Measurements from ENCODE around the gene EPHB3. TPM values are rescaled to one million over a fixed set of nuclear protein-coding genes. Genes with fewer than 3 reads are reported as not detected.

The EPHB3 gene
- total RNA-seq, 4 donors from 2014 or later, result 0.10 to 0.24 (median 0.12) TPM

GRCh38 chr3:184523825-184524615 lies 37.6 kb upstream of the EPHB3 start:
- ATAC-seq (peak in 1 of 2 donors; percentile 78), DNase-seq (no peak)
- H3K9me3 ChIP-seq, result no peaks in the 10 kb centered on the region
- H3K4me1 ChIP-seq, result peaks cover 0 to 6% of the 10 kb centered on the region in 2 donors
- no peak overlapping the region for H3K4me3 ChIP-seq
- in situ Hi-C loops (cut with MboI; ENCODE audit: low sequenced_read_pairs in 4 of 4), result no loop called here
- no peaks in the 10 kb centered on the region for H3K36me3 ChIP-seq
- peak in 1 of 2 donors; percentile 9 for TF ChIP-seq POLR2A (IDR thresholded peaks at IDR 0.05)
- TF ChIP-seq, protein P1, sequence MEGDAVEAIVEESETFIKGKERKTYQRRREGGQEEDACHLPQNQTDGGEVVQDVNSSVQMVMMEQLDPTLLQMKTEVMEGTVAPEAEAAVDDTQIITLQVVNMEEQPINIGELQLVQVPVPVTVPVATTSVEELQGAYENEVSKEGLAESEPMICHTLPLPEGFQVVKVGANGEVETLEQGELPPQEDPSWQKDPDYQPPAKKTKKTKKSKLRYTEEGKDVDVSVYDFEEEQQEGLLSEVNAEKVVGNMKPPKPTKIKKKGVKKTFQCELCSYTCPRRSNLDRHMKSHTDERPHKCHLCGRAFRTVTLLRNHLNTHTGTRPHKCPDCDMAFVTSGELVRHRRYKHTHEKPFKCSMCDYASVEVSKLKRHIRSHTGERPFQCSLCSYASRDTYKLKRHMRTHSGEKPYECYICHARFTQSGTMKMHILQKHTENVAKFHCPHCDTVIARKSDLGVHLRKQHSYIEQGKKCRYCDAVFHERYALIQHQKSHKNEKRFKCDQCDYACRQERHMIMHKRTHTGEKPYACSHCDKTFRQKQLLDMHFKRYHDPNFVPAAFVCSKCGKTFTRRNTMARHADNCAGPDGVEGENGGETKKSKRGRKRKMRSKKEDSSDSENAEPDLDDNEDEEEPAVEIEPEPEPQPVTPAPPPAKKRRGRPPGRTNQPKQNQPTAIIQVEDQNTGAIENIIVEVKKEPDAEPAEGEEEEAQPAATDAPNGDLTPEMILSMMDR (IDR thresholded peaks at IDR 0.05 in 4 of 5, conservative IDR thresholded peaks at IDR 0.05 in 1 of 5), result no peak
- no peak overlapping the region for H3K27ac ChIP-seq
- peaks cover 47 to 64% (median 56%) of the 10 kb centered on the region in 3 donors for H3K27me3 ChIP-seq
- intact Hi-C loops (cut with DNase I; ENCODE audit: low total_unique reads), result no loop called here

DNA sequence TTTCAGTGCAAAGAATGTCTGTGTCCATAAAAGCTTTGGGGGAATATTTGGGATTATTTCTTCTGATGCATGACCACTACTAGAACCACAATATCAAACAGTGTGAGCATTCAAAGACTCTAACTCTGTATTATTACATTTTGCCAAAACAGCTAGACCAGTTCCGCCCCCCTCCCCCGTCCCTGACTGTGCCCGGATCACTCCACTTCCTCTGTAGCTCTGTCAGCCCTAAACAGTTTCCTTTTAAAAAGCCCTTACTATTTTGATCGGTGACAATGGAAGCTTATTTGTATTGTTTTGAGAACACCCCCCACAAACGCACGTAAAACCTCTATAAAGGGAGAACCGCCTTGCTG lies 36.6 kb upstream of the EPHB3 start:
- Histone ChIP-seq H3K36me3 (no peaks in the 10 kb centered on the region), H3K4me3 (peak overlapping the region; percentile 42 to 56 (median 54)), H3K4me1 (peaks cover 0 to 6% of the 10 kb centered on the region in 2 donors), H3K27ac (peak overlapping the region in 2 of 4 donors; percentile 59 to 61), H3K27me3 (peaks cover 47 to 66% (median 56%) of the 10 kb centered on the region in 3 donors), H3K9me3 (no peaks in the 10 kb centered on the region)
- ATAC-seq, result peak in 1 of 2 donors; percentile 61
- in situ Hi-C loops (cut with MboI; ENCODE audit: low sequenced_read_pairs in 4 of 4), result no loop called here
- TF ChIP-seq, protein P1 (IDR thresholded peaks at IDR 0.05 in 4 of 5, conservative IDR thresholded peaks at IDR 0.05 in 1 of 5), result no peak
- TF ChIP-seq POLR2A (IDR thresholded peaks at IDR 0.05), result no peak
- intact Hi-C loops (cut with DNase I; ENCODE audit: low total_unique reads), result no loop called here
- no peak for DNase-seq

- ATAC-seq (peak in 1 of 2 donors; percentile 56), DNase-seq (no peak)
- Histone ChIP-seq H3K9me3 (no peaks in the 10 kb centered on the region), H3K36me3 (no peaks in the 10 kb centered on the region), H3K4me1 (peaks cover 0 to 6% of the 10 kb centered on the region in 2 donors), H3K27me3 (peaks cover 47 to 64% (median 56%) of the 10 kb centered on the region in 3 donors), H3K4me3 (peak overlapping the region; percentile 42 to 56 (median 54)), H3K27ac (peak overlapping the region in 2 of 4 donors; percentile 59 to 61)
- intact Hi-C loops (cut with DNase I; ENCODE audit: low total_unique reads), result no loop called here
- in situ Hi-C loops (cut with MboI; ENCODE audit: low sequenced_read_pairs in 4 of 4), result no loop called here
- TF ChIP-seq, protein P1 (IDR thresholded peaks at IDR 0.05 in 4 of 5, conservative IDR thresholded peaks at IDR 0.05 in 1 of 5), result no peak
- no peak for TF ChIP-seq POLR2A (IDR thresholded peaks at IDR 0.05)
These were observed 36.1 kb upstream of the EPHB3 start for GRCh38 chr3:184525337-184526087.

GRCh38 chr3:184526088-184526433 lies 35.5 kb upstream of the EPHB3 start:
- Histone ChIP-seq H3K27ac (peak overlapping the region in 1 of 4 donors; percentile 59), H3K36me3 (no peaks in the 10 kb centered on the region), H3K27me3 (peaks cover 47 to 69% (median 56%) of the 10 kb centered on the region in 3 donors), H3K9me3 (no peaks in the 10 kb centered on the region), H3K4me1 (peaks cover 0 to 6% of the 10 kb centered on the region in 2 donors), H3K4me3 (peak overlapping the region in 3 of 4 donors; percentile 52 to 56 (median 55))
- ATAC-seq (no peak), DNase-seq (no peak)
- TF ChIP-seq, protein P1 (IDR thresholded peaks at IDR 0.05 in 4 of 5, conservative IDR thresholded peaks at IDR 0.05 in 1 of 5), result no peak
- no peak for TF ChIP-seq POLR2A (IDR thresholded peaks at IDR 0.05)
- in situ Hi-C loops (cut with MboI; ENCODE audit: low sequenced_read_pairs in 4 of 4), result no loop called here
- intact Hi-C loops (cut with DNase I; ENCODE audit: low total_unique reads), result no loop called here

All from gastrocnemius medialis (tissue), 4 donors.